H1 (cell line): ENCODE data around the gene CCDC77. TPM values are rescaled to one million over a fixed set of nuclear protein-coding genes. Genes with fewer than 3 reads are reported as not detected.

ENCODE experiments used
- CTCF ChIA-PET: fragments of 300-600 bp; sonication (Branson Sonifier 250); formaldehyde crosslinking; loops from one replicate; lab custom pipeline; 2021; ENCODE audit not compliant: partially characterized antibody; lab: Charles Lee
- POLR2A ChIA-PET: fragments of 300-600 bp; sonication (Branson Sonifier 250); formaldehyde crosslinking; loops from one replicate; lab custom pipeline; 2021; ENCODE audit warnings: inconsistent platforms; ENCODE audit not compliant: partially characterized antibody; lab: Charles Lee
- DNase-seq, 2 experiments: peaks; one replicate each; pipeline versions ENCODE4 v3.0.0 to v3.0.0-alpha.2; 2010 to 2022; ENCODE audit warnings: low spot score in 2 of 2, low read depth in 1 of 2, mixed read lengths in 1 of 2
- FAIRE-seq: peaks from 2 replicates; lab custom pipeline; 2011; peaks lifted over from hg19 to GRCh38; lab: Jason Lieb, UNC
- H2AFZ ChIP-seq: 2 replicates; pipeline ENCODE4 v1.8.1; 2012; ENCODE audit warnings: low read length, inconsistent platforms
- H2AK5ac ChIP-seq: 2 replicates; pipeline ENCODE4 v1.6.1; 2013; ENCODE audit warnings: low read depth, low read length
- H2BK120ac ChIP-seq: replicated peaks from 2 replicates; pipeline ENCODE3; 2013; ENCODE audit warnings: low read depth, low read length, inconsistent platforms
- H2BK12ac ChIP-seq: 2 replicates; pipeline ENCODE4 v1.6.1; 2013; ENCODE audit warnings: low read depth, low read length
- H2BK15ac ChIP-seq: 2 replicates; pipeline ENCODE4 v1.6.1; 2013; ENCODE audit warnings: low read length
- H2BK20ac ChIP-seq: 2 replicates; pipeline ENCODE4 v1.6.1; 2013; ENCODE audit warnings: low read length
- H2BK5ac ChIP-seq: 2 replicates; pipeline ENCODE4 v1.6.1; 2013; ENCODE audit warnings: low read depth, low read length
- H3K14ac ChIP-seq: 2 replicates; pipeline ENCODE4 v1.6.1; 2013; ENCODE audit warnings: inconsistent platforms; ENCODE audit not compliant: insufficient read length
- H3K18ac ChIP-seq: 2 replicates; pipeline ENCODE4 v1.6.1; 2013; ENCODE audit warnings: low read length; ENCODE audit errors: extremely low read depth
- H3K23ac ChIP-seq: 2 replicates; pipeline ENCODE4 v1.6.1; 2013; ENCODE audit warnings: inconsistent platforms; ENCODE audit not compliant: insufficient read length
- H3K23me2 ChIP-seq: 2 replicates; pipeline ENCODE4 v1.6.1; 2013; ENCODE audit warnings: low read depth, low read length
- H3K27ac ChIP-seq: 2 replicates; pipeline ENCODE4 v1.6.1; 2011; ENCODE audit warnings: low read depth, low read length, inconsistent platforms
- H3K27me3 ChIP-seq, 4 experiments: replicated peaks in 1 of 4; 1 replicate in 1 of 4; 2 replicates in 3 of 4; pipeline versions ENCODE4 v1.6.1 to v1.8.1; 2011 to 2013; ENCODE audit warnings: low read length in 3 of 4, mild to moderate bottlenecking in 3 of 4, inconsistent platforms in 2 of 4, mixed read lengths in 2 of 4, moderate library complexity in 1 of 4; ENCODE audit not compliant: control insufficient read depth in 3 of 4, insufficient read depth in 3 of 4; ENCODE audit errors: extremely low read depth in 1 of 4
- H3K36me3 ChIP-seq, 4 experiments: 2 replicates each; pipeline versions ENCODE4 v1.6.1 to v1.8.1; 2011 to 2013; ENCODE audit warnings: mild to moderate bottlenecking in 4 of 4, low read length in 3 of 4, moderate library complexity in 2 of 4, control low read depth in 1 of 4, inconsistent platforms in 1 of 4; ENCODE audit not compliant: insufficient read depth in 4 of 4, control insufficient read depth in 2 of 4
- H3K4ac ChIP-seq: replicated peaks from 2 replicates; pipeline ENCODE3; 2013; ENCODE audit warnings: low read length, low read depth, mixed read lengths, inconsistent platforms; ENCODE audit not compliant: insufficient read length
- H3K4me1 ChIP-seq, 4 experiments: replicated peaks in 1 of 4; 1 replicate in 1 of 4; 2 replicates in 3 of 4; pipeline versions ENCODE4 v1.6.1 to v1.8.1; 2011 to 2013; ENCODE audit warnings: low read length in 3 of 4, inconsistent platforms in 2 of 4, mixed read lengths in 1 of 4; ENCODE audit not compliant: insufficient read depth in 4 of 4, control insufficient read depth in 3 of 4
- H3K4me2 ChIP-seq, 2 experiments: 2 replicates each; pipeline versions ENCODE4 v1.6.1 to v1.8.1; 2011 to 2013; ENCODE audit warnings: low read depth in 2 of 2, low read length in 2 of 2, control low read depth in 1 of 2, inconsistent platforms in 1 of 2, mild to moderate bottlenecking in 1 of 2; ENCODE audit not compliant: insufficient read depth in 1 of 2
- H3K4me3 ChIP-seq, 4 experiments: fragments of 200-600, 300-600 bp in 1 of 4; sonication (generic), shearing (Covaris generic), sonication (Bioruptor Twin) in 1 of 4; 2 replicates each; pipeline versions ENCODE4 v1.5.1 to v1.8.1; 2011 to 2016; ENCODE audit warnings: low read length in 4 of 4, low read depth in 3 of 4, control low read depth in 2 of 4, inconsistent platforms in 2 of 4, mild to moderate bottlenecking in 2 of 4, mixed read lengths in 1 of 4, moderate library complexity in 1 of 4; ENCODE audit not compliant: insufficient read depth in 2 of 4; ENCODE audit errors: extremely low read depth in 1 of 4
- H3K56ac ChIP-seq: replicated peaks from 2 replicates; pipeline ENCODE3; 2013; ENCODE audit warnings: low read depth, mild to moderate bottlenecking, mixed read lengths, low read length, inconsistent platforms; ENCODE audit not compliant: insufficient read length
- H3K79me1 ChIP-seq: 2 replicates; pipeline ENCODE4 v1.6.1; 2013; ENCODE audit warnings: low read depth, low read length, control low read depth
- H3K79me2 ChIP-seq, 2 experiments: 2 replicates each; pipeline versions ENCODE4 v1.6.1 to v1.8.1; 2012 to 2013; ENCODE audit warnings: low read length in 2 of 2, mild to moderate bottlenecking in 2 of 2, inconsistent platforms in 1 of 2; ENCODE audit not compliant: insufficient read depth in 2 of 2, control insufficient read depth in 1 of 2
- H3K9ac ChIP-seq, 4 experiments: replicated peaks in 1 of 4; 1 replicate in 1 of 4; 2 replicates in 3 of 4; pipeline versions ENCODE4 v1.6.1 to v1.8.1; 2011 to 2013; ENCODE audit warnings: low read depth in 3 of 4, low read length in 3 of 4, control low read depth in 2 of 4, mild to moderate bottlenecking in 2 of 4, moderate library complexity in 2 of 4, inconsistent platforms in 1 of 4; ENCODE audit errors: extremely low read depth in 1 of 4
- H3K9me3 ChIP-seq, 2 experiments: 2 replicates each; pipeline versions ENCODE4 v1.6.1 to v1.8.1; 2012 to 2013; ENCODE audit warnings: mild to moderate bottlenecking in 2 of 2, moderate library complexity in 2 of 2, control low read depth in 1 of 2, inconsistent platforms in 1 of 2, low read depth in 1 of 2, low read length in 1 of 2, mixed read lengths in 1 of 2; ENCODE audit not compliant: insufficient read depth in 2 of 2
- H4K20me1 ChIP-seq, 2 experiments: replicated peaks in 1 of 2; 2 replicates each; pipeline versions ENCODE3 to v1.8.1; 2011 to 2013; ENCODE audit warnings: inconsistent platforms in 2 of 2, low read length in 2 of 2, mild to moderate bottlenecking in 1 of 2; ENCODE audit not compliant: insufficient read depth in 2 of 2, control insufficient read depth in 1 of 2
- H4K5ac ChIP-seq: 2 replicates; pipeline ENCODE4 v1.6.1; 2013; ENCODE audit warnings: low read length, low read depth, mixed read lengths, inconsistent platforms; ENCODE audit not compliant: insufficient read length
- H4K8ac ChIP-seq: 2 replicates; pipeline ENCODE4 v1.8.0; 2013; ENCODE audit warnings: mild to moderate bottlenecking, moderate library complexity, low read length, inconsistent platforms; ENCODE audit not compliant: insufficient read depth; ENCODE audit errors: extremely low read depth
- H4K91ac ChIP-seq: replicated peaks from 2 replicates; pipeline ENCODE3; 2013; ENCODE audit warnings: low read length, mixed read lengths, inconsistent platforms; ENCODE audit not compliant: insufficient read length
- BCL11A ChIP-seq, 2 experiments: IDR thresholded peaks; one replicate each; pipeline ENCODE4 v1.6.1; 2011; ENCODE audit warnings: low read depth in 2 of 2, low read length in 2 of 2, mild to moderate bottlenecking in 2 of 2
- CBX8 ChIP-seq: fragments of 300-800, 300-1000 bp; sonication (generic); IDR thresholded peaks from 2 replicates; pipeline ENCODE4 v1.7.1; 2016; ENCODE audit warnings: low read depth, low read length, borderline replicate concordance
- CHD1 ChIP-seq: IDR thresholded peaks from 2 replicates; pipeline ENCODE4 v1.6.1; 2012; ENCODE audit warnings: low read depth, low read length, improper control_type of control experiment
- EGR1 ChIP-seq: IDR thresholded peaks from 2 replicates; pipeline ENCODE4 v1.6.1; 2011; ENCODE audit warnings: low read depth, low read length, borderline replicate concordance
- EP300 ChIP-seq, 2 experiments: IDR thresholded peaks; 1 replicate in 1 of 2; 2 replicates in 1 of 2; pipeline ENCODE4 v1.6.1; 2011 to 2012; ENCODE audit warnings: low read depth in 2 of 2, low read length in 2 of 2, mild to moderate bottlenecking in 2 of 2, borderline replicate concordance in 1 of 2, inconsistent platforms in 1 of 2, moderate library complexity in 1 of 2
- MAFK ChIP-seq: IDR thresholded peaks from 2 replicates; pipeline ENCODE4 v1.6.1; 2012; ENCODE audit warnings: low read depth, mild to moderate bottlenecking, improper control_type of control experiment, low read length
- NANOG ChIP-seq: IDR thresholded peaks from 2 replicates; pipeline ENCODE4 v1.6.1; 2011; ENCODE audit warnings: low read length, low read depth, mild to moderate bottlenecking, inconsistent platforms; ENCODE audit not compliant: insufficient read depth, poor library complexity, severe bottlenecking
- NRF1 ChIP-seq: IDR thresholded peaks from 2 replicates; pipeline ENCODE4 v1.6.1; 2011; ENCODE audit warnings: mild to moderate bottlenecking, low read depth, low read length, improper control_type of control experiment
- SP2 ChIP-seq: IDR thresholded peaks from 2 replicates; pipeline ENCODE4 v1.6.1; 2012; ENCODE audit warnings: mild to moderate bottlenecking, low read length, inconsistent platforms
- SUZ12 ChIP-seq: fragments of 200-600 bp; sonication (generic); IDR thresholded peaks from 2 replicates; pipeline ENCODE4 v1.6.1; 2012; ENCODE audit warnings: mild to moderate bottlenecking, inconsistent platforms, low read length, moderate library complexity, mixed read lengths
- WGBS, 2 experiments: shearing (Covaris generic) in 1 of 2; methylation state at CpG; one replicate each; pipeline versions ENCODE4 v1.1.6 to v1.1.7; 2013 to 2015; ENCODE audit warnings: low lambda C conversion rate in 2 of 2, mixed read lengths in 2 of 2, inconsistent platforms in 1 of 2, low coverage in 1 of 2, missing lambda C conversion rate in 1 of 2; ENCODE audit not compliant: insufficient replicate concordance in 2 of 2, insufficient coverage in 1 of 2, insufficient read length in 1 of 2; ENCODE audit errors: extremely low coverage in 1 of 2, missing lambda C conversion rate in 1 of 2; 5-methylcytosine and 5-hydroxymethylcytosine counted together
- polyA plus RNA-seq, 7 experiments: library from polyadenylated mRNA; depleted of rRNA in 3 of 7; stranded (reverse) in 5 of 7; unstranded in 2 of 7; fragments of >200 nt in 5 of 7; fragments of 200-250 nt in 2 of 7; gene quantifications; 1 replicate in 5 of 7; 2 replicates in 1 of 7; 4 replicates in 1 of 7; pipeline versions ENCODE4 v1.2.1 to v1.2.3, GENCODE V29; 2011 to 2013; ENCODE audit warnings: missing spikeins in 2 of 7, mixed read lengths in 2 of 7
- total RNA-seq: library from RNA; stranded (reverse); fragmentation: NEBNext Ultra II Directional; extraction: Animal tissue kit (Norgen Biotek cat#: 25700); gene quantifications from 2 replicates; pipeline ENCODE4 v1.2.1, GENCODE V29; 2021

CCDC77 gene
- total and polyA plus RNA-seq, 2 of the 8 experiments (the other 6 are each of a cell fraction or from before 2014, with no cell fraction given) = 10.3 to 30.4 TPM

- FAIRE-seq = no peak
- no peak for TF ChIP-seq NRF1
- TF ChIP-seq BCL11A (IDR thresholded peaks at IDR 0.05; ENCODE audit: low read depth in 2 of 2, low read length in 2 of 2) = no peak
- TF ChIP-seq NANOG = no peak
- TF ChIP-seq CHD1 = no peak
- no peak for TF ChIP-seq SUZ12
- TF ChIP-seq EP300 (IDR thresholded peaks at IDR 0.05; ENCODE audit: borderline replicate concordance in 1 of 2, low read depth in 2 of 2, low read length in 2 of 2) = no peak
- TF ChIP-seq SP2 = no peak
- no peak for TF ChIP-seq CBX8
- no peak for TF ChIP-seq MAFK
- no peak for TF ChIP-seq EGR1
Observed at GRCh38 chr12:464484-465267, 63.2 kb downstream of the CCDC77 start.

More at GRCh38 chr12:464484-465267, 63.2 kb downstream of the CCDC77 start:
- Histone ChIP-seq H3K23me2 (peaks cover 4% of the 10 kb centered on the region; the same call in 1 of the 2 replicates), H2BK12ac (0 out of 2 replicates have a peak overlapping the region, but pooled peaks have one; percentile 69), H3K4me1 (peaks cover 0 to 4% (median 0%) of the 10 kb centered on the region in 4 experiments; a peak in 2 of 7 replicates), H3K56ac (no peak overlapping the region), H2BK15ac (no peak overlapping the region), H3K18ac (no peak overlapping the region), H3K23ac (no peak overlapping the region), H2BK20ac (no peak overlapping the region), H3K4me3 (no peak overlapping the region), H4K5ac (no peak overlapping the region), H3K4me2 (no peak overlapping the region), H3K9ac (no peak overlapping the region), H3K9me3 (no peaks in the 10 kb centered on the region), H3K27me3 (peaks cover 0 to 20% (median 8%) of the 10 kb centered on the region in 4 experiments; a peak in 5 of 7 replicates), H2AK5ac (no peak overlapping the region; the same call in 1 of the 2 replicates), H4K20me1 (peaks cover 3 to 9% of the 10 kb centered on the region in 2 experiments), H3K36me3 (no peaks in the 10 kb centered on the region), H3K79me2 (no peaks in the 10 kb centered on the region; a peak in 1 of 4 replicates), H3K27ac (no peak overlapping the region), H2AFZ (no peak overlapping the region), H3K4ac (no peak overlapping the region), H3K79me1 (no peaks in the 10 kb centered on the region; the same call in 1 of the 2 replicates), H4K8ac (no peak overlapping the region), H2BK120ac (no peak overlapping the region), H3K14ac (no peak overlapping the region), H2BK5ac (no peak overlapping the region), H4K91ac (no peak overlapping the region)
- POLR2A ChIA-PET = no interaction called here
- CTCF ChIA-PET = interaction anchor here (0.6 to 4.3 kb wide), 8 partner anchors 10 to 493 kb away, joined by 3 to 28 read pairs (median 4); no protein-coding TSS in a partner anchor
- DNase-seq = no peak
- WGBS, 2 experiments = 90% methylated on average over 16 of the region's 16 CpGs; no CpG with 5 or more reads in 1 of the 2 experiments
